HG02852 (cell line): ENCODE data around the gene GDF9.
"Not testable (repeated sequence)": the region's sequence is repeated elsewhere in the genome, so short reads cannot be mapped to it uniquely, and the experiment has no call there.

Source experiments
- ATAC-seq: cut with Tn5 transposase; IDR thresholded peaks from one replicate; pipeline ENCODE4 v1.9.1; 2021; ENCODE audit warnings: mild to moderate bottlenecking, moderate library complexity; ENCODE audit not compliant: unreplicated experiment

The GDF9 gene

DNA sequence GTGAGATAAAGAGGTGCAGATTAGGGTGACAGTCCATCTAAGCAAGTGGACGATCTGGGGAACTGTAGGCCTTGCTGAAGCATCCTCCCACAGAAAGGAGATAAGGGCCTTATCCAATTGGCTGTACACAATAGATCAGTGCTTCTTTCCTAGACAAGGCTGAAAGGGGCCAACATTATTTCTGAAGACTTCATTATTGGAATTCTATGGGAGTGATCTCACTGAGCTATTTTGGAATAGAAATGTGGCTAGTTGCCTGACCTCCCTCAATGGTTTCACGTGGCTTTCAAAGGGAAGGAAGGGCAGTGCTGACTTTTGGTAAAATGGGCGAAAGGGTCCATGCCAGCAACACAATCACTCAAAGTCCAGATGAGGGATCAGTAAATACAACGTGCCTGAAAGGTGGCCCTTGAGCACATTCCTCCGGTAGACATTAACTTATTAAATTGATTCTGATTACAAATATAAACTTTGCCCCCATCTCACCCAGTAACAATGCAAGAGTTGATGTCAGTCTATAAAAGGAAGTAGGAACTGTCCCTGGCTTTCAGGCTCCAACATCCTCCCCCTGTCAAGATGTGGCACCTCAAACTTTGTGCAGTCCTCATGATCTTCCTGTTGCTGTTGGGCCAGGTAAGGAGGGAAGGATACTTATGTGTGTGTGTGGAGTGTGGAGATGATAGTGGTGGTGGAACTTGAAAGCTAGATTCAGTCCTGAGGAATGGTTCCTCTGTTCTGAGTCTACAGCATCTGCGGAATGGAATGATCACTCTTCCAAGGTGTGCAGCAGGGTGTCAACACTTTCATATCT, 7.1 kb upstream of the GDF9 start, which contains the start of gene LEAP2:
Gene LEAP2, plus strand, starts transcription at position 550 of the 811 bp plus-strand sequence. Its CDS starts 27 bp downstream, at position 577.
- no peak for ATAC-seq

DNA sequence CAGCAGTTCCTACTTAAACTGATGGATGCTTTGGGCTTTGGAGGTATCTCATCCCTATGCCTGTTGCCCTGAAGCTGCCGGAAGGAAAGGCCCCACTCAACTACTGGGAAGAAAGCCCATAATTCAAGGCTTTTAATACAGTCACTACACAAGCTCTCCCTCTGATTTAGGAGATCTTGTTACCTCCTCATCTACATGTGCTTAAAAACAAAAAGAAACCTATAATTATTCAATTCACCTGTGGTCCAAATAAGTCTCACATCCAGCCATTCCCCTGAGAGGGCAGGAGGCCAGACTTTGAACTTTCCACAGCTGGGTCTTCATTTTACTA, 6.5 kb upstream of the GDF9 start:
- no peak for ATAC-seq

- no peak for ATAC-seq
Measured at GRCh38 chr5:132871459-132872284, 5.4 kb upstream of the GDF9 start.

DNA sequence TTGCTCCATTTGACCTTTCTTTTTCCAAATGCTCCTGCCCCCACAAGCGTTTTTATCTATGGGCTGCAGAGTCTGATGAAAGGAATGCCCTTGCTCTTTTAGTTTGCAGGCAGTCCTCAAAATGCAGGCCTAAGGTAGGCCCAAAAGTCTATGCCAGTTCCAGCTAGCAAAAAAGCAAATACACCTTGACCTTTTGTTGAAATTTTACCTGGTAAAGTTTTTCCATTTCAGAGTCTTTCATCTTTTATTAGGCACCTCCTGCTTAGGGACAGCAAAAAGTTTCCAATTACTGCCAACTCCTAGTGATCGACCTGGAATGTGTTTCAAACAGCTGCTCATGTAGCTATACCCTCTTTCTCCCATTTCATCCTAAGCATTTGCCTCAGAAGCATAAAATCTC, 4.5 kb upstream of the GDF9 start:
- no peak for ATAC-seq

DNA sequence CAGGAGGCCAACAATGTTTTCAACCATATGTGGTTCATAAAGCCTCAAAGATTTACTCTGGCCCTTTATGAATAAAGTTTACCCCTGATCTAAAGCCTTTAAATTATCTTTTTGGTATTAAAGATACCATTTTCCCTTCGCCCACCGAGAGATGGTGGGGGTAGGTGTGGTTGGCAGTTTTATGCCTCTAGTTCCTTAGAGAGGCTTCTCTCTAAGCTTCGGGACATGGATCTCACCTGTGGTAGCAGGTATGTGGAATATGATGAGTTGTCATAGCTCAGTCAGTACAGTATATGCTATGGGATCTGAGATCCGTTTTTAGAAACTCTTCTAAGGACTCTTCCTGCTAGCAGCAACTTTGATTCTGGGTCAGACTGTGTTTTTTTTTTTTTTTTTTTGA, 2.5 kb upstream of the GDF9 start:
- ATAC-seq = no peak

- ATAC-seq = peak; percentile 13
Measured at GRCh38 chr5:132867046-132867451, 780 bp upstream of the GDF9 start.

- ATAC-seq = peak; percentile 24
Measured at GRCh38 chr5:132865668-132866341, 464 bp downstream of the GDF9 start.

DNA sequence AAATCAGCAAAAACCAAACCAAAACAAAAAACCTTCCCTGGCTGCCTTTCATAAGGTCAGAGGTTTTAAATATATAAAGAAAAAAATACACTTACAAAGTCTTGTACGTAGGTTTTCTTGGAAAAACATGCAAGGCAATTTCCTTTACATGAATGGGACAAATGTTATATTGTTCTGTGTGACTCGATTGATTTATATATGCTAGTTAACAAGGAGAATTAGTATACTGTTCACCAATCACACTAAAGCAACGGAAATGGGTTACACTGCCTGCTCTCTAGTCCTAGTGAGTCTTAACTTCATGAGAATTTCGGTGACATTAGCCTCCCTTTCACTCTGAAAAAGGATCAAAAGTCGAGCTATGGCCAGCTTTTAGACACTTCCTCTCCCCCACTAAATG, 5.5 kb downstream of the GDF9 start:
- ATAC-seq = no peak

DNA sequence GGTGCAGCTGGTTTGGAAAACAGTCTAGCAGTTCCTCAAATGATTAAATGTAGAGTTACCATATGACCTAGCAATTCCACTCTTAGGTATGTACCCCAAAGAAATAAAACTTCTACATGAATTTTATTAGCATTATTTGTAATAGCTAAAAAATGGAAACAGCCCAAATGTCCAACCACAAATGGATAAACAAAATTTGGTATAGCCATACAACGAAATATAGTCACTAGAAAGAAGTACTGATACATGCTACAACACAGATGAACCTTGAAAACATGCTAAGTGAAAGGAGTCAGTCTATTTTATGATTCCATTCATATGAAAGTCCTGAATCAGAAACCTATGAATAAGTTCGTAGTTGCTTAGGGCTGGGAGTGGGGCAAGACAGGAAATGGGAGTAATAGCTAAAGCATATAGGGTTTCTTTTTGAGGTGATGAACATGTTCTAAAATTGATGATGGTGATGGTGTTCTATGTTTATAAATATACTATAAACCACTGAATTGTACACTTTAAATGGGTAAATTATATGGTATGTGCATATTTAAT, 6.3 kb downstream of the GDF9 start:
- no peak for ATAC-seq

DNA sequence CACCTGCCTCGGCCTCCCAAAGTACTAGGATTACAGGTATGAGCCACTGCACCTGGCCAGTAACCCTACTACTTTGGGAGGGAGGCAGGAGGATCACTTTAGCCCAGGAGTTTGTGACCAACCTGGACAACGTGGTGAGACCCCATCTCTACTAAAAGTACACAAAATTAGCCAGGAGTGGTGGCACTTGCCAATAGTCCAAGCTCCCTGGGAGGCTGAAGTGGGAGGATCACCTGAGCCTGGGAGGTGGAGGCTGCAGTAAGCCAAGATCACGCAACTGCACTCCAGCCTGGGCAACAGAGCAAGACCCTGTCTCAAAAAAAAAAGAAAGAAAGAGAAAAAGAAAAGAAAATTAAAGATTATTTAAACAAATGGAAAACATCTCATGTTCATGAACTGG, 10.3 kb downstream of the GDF9 start:
- ATAC-seq = no peak

DNA sequence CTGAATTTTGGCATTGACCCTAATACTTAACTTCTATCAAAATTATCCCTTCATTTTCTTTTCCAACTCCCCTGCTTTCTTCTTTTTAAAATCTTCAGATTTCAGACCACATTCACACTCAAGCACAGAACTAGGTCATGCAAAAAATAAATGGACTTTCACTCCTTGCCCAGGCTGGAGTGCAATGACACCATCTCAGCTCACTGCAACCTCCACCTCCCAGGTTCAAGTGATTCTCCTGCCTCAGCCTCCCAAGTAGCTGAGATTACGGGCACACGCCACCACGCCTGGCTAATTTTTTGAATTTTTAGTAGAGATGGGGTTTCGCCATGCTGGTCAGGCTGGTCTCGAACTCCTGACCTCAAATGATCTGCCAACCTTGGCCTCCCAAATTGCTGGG, 11.3 kb downstream of the GDF9 start:
- not testable (repeated sequence) for ATAC-seq

DNA sequence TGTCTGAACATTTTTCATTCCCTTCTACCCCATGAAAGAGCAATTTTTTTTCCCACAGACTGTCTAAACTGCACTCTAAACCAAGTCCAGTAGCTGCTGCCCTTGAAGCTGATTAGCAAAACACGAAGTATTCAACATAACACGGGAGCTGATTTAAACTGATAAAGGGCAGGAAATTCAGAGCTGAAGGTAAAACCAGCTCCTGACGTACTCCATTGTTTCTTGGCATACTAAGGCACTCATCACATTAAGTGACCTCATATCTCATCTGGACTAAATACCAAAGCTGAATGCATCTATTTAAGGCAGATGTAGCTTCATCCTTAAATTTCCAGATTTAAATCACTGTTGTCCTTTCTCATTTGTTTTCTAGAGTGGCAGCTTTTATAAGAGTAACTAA, 12.0 kb downstream of the GDF9 start:
- no peak for ATAC-seq

GRCh38 chr5:132853790-132854189, 12.5 kb downstream of the GDF9 start:
- no peak for ATAC-seq

DNA sequence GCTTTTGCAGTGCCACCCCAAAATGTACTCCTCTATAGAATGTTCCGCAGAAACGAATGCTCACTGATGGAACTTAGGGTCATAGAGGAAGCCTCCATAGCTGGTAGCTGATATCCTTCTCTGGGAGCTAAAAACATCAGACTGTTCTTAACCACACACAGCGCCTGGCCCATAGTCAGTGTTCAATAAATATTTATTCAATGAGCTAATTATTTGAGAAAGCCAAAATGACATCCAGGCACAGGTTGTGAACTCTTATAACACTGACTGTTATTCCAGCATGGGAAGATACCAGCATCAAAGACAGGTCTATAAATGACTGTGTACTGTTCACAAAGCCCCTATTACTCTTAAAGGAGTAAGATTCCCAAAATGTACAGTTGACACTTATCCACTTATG, 12.9 kb downstream of the GDF9 start:
- no peak for ATAC-seq

GRCh38 chr5:132850066-132850465, 16.2 kb downstream of the GDF9 start:
- ATAC-seq = no peak

GRCh38 chr5:132849347-132849746, 16.9 kb downstream of the GDF9 start:
- no peak for ATAC-seq

DNA sequence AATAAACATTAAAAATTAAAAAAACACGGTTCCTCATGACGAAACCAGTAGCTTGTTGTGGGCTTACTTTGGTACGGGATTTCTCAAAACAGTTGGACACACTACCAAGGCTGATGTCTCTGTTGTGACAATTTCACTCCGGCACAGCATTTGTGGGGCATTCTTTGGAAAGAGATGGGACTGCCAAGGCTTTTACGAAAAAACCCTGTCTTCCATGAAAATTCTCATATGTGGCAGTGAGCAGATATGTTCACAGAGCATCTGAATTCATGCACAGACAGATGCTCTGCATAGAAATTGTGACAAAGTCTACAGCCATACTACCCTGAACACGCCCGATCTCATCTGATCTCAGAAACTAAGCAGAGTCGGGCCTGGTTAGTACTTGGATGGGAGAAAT, 18.0 kb downstream of the GDF9 start:
- no peak for ATAC-seq

DNA sequence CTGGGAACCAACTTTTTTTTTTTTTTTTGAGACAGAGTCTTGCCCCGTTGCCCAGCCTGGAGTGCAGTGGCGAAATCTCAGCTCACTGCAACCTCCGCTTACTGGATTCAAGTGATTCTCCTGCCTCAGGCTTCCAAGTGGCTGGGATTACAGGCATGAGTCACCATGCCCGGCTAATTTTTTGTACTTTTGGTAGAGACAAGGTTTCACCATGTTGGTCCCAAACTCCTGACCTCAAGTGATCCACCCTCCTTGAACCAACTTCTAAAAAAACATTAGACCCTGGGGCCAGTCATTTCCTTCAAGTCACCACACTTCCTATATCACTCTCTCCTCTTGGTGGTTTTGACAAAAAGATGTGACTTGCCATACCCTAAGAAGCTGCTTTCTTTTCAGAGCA, 25.0 kb downstream of the GDF9 start:
- no peak for ATAC-seq

DNA sequence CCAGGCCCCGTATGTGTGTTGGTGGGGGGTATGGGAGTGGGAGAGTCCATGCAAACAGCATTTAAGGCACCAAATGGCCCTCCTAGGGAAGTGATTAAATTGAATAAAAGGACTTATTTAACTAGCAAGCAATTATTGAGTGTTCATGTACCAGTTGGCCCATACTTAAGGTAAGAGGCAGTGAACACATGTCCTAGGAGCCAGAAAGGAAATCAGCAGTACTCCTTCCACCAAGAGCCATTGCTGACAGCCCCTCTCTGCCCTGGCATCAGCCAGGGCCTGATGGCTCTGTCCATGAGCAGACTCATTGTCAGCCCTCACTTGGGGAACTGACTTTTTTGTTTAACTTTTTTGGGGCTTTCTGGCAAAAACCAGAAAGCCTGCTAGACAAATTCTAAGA, 25.4 kb downstream of the GDF9 start:
- ATAC-seq = no peak

DNA sequence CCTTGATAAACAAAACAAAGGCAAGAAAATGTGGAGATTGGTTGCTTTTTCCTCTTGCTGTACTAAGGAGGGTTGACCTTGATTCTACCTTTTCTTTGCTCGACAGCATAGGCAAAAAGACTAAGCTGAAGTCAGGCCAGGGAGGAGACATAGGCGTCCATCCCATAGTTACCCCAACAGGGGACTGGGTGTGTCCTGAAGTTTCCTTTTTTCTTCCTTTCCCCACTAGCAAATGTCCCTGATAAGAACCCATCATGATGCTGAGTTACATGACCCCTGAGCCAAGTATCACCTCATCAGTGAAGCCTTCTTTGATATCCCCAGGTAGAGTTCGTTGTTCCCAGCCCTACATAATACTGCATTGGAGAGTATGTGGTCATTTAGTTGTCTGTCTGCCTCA, 26.0 kb downstream of the GDF9 start:
- ATAC-seq = no peak
